HG02759 (cell line): ENCODE results near the gene MFRP.
"Not testable (repeated sequence)": the region's sequence is repeated elsewhere in the genome, so short reads cannot be mapped to it uniquely, and the experiment has no call there.

Experiments used
- ATAC-seq: cut with Tn5 transposase; IDR thresholded peaks from one replicate; pipeline ENCODE4 v1.9.1; 2021; ENCODE audit warnings: mild to moderate bottlenecking, moderate library complexity; ENCODE audit not compliant: unreplicated experiment

The MFRP gene

DNA sequence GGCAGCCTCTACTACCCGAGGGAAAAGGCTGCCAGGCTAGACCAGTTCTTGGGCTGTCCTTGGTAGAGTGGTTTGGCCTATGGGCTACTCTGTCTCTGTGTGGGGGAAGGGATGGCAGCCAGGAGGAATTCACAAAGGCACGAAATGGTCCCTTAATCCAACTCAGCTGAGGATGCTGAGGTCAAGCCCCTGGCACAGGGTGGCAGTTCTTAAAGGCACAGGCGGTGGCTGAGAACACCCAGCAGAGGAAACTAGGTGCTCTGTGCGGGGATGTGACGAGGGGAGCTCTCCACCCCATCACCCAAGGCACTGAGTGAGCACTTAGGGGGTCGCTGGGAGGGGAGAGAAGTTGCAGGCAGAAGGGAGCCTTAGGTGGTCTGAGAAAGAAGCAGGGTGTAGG is at the start of gene MFRP:
Gene MFRP, minus strand, starts transcription at position 101 of the 400 bp plus-strand sequence. CDS start 192 bp downstream, outside the sequence.
- no peak for ATAC-seq

DNA sequence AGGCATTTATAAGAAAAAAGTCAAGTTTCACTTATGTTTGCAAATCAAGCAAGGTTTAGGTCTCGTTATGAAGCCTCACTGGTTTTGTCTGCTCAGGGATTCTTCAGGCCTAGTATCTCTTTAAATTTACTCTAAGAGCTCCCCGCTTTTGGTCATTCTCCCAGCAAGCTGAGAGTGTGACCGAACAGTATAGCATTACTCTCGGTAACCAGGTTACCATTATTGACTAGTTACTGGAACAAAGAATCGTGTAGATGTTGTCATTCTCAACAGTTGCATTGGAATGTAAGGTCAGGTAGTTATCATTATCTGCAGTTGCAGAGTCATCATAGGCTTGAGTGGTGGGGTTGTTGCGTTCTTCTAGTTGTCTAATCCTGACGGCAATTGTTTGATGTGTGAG is 44.8 kb upstream of the MFRP start:
- no peak for ATAC-seq

DNA sequence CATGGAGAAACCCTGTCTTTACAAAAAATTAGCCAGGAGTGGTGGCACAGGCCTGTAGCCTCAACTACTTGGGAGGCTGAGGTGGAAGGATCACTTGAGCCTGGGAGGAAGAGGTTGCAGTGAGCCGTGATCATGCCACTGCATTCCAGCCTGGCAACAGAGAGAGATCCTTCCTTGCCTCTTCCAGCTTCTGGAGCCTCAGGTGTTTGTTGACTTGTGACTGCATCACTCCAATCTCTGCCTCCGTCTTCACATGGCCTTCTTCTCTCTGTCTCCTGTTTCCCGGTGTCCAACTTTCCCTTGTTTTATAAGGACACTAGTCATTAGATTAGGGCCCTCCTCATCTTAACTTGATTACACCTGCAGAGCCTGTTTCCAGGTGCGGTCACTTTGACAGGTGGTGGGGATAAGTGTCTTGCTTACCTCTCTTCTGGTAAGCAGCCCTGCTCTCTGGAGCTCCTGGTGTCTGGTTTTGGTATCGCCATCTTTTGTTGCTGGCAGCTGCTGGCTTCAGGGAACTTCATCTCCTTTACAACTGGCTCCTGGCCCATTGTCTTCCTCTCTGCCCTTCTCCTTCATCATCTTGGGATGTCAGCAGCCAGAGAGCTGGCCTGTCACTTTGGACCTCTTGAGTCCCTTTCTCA is 43.2 kb upstream of the MFRP start:
- ATAC-seq: no peak

DNA sequence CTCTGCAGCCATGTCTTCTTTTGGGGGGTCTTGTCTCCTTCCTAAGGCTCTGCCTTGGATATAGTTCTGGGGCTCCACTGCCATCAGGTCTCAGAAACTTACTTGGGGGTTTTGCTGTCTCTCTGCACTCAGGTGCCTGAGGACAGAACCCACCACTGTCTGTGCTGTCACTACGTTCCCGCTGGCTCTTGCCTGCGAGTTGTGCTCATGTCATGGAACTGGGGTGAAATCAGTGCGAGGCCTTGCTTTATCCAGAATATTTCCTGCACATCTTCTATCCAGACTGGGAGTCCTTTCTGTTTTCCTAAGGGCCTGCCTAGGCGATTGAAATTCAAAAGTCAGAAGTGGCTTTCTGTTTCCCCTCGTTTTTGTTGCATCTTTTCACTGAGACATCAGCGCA is 41.6 kb upstream of the MFRP start:
- no peak for ATAC-seq

DNA sequence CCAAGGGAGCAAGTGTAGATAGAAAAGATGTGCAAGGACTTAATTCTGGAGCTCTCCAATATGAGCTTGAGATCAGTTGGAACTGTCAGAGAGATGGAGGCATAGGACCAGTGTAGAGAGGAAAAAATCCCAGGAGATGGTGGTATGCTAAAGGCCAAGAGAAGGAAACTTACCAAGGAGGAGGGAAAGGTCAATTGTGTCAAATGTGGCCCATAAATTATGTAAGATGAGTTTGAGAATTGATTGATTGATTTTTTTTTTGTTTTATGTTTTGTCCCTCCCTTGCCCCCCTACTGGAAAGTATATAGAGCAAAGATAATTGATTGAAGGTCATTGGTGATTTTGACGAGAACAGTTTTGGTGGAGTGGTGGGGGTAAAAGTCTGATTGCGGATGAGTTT is 37.8 kb upstream of the MFRP start:
- no peak for ATAC-seq

DNA sequence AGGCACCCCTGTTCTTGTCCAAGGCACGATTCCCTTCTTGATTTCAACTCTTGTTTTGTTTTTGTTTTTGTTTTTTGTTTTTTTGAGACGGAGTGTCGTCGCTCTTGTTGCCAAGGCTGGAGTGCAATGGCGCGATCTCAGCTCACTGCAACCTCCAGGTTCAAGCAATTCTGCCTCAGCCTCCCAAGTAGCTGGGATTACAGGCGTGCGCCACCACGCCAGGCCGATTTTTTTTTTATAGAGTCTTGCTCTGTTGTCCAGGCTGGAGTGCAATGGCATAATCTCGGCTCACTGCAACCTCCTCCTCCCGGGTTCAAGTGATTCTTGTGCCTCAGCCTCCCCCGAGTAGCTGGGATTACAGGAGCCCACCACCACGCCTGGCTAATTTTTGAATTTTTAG is 36.0 kb upstream of the MFRP start:
- ATAC-seq: not testable (repeated sequence)

DNA sequence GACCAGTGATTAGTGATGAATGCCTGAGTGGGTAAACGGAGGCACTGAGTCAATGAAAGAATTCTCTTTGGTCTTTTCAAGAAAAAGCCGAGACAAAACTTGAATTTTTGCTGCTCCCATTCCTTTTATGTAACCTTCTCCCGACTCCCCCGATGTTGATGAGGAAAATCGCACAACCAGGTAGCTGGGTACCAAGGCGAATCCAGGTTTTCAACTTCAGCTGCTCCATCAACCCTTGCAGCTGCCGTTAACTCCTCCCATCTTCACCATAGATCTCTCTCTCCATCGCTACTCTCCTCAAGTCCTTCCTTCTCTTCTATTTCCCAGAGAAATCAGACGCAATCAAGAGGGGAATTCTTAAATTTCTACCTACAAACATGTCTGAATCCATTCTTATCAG is 35.6 kb upstream of the MFRP start:
- no peak for ATAC-seq

DNA sequence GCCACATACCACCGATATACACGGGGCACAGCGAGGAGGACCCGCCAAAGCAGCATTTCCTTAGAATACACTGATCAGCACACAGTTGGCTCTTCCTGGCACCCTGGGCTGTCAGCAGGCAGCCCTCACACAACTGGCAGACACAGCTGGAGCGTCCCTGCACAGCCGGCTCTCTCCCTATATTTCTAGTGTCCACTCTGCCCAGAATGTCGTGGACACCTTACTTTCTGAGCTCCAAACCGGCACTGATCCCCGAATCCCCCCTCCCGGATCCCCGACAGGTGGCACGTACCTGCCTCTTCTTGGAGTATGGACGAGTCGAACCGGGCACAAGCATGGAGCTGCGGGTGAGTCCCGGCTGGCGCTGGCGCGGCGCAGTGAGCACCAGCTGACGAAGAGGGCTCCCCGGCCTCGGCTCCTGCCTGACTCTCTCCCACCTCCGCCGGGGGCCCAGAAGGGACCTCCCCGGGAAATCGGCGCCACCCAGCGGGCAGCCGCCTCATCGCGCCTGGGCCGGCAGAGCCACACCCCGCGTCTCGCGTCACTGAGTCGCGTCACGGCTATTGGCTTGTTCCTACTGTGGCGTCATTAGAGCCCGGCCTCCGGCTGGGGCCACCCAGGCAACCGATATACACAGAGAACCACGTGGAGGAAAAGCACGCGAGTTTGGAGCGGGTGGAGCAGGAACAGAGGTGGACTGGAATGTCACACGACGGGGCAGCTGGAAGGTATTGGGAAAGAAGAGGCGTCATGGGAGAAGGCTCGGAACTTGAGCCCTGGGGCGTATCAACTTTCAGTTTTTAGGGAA is 34.9 kb upstream of the MFRP start, which contains the start of gene USP2:
Gene USP2, minus strand, starts transcription at position 510 of the 808 bp plus-strand sequence. CDS start 8,210 bp downstream, outside the sequence.
- ATAC-seq: peak; percentile 99

DNA sequence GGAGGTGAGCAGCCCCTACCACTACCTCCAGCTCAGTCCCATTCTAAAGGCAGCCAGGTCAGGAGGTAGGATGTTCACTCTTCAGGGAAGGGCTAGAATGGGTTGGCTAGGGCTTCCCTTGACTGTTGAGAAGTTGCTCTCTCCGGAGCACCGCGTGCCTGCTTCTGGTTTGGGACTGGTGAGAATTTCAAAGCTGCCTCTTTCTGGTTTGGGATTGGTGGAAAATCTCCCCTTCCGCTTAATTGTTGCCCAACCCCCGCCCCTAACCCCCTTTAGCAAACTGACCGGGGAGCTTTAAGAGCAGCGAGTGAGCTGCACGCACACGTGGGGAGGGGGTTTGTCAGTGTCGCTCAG is 34.3 kb upstream of the MFRP start:
- no peak for ATAC-seq

DNA sequence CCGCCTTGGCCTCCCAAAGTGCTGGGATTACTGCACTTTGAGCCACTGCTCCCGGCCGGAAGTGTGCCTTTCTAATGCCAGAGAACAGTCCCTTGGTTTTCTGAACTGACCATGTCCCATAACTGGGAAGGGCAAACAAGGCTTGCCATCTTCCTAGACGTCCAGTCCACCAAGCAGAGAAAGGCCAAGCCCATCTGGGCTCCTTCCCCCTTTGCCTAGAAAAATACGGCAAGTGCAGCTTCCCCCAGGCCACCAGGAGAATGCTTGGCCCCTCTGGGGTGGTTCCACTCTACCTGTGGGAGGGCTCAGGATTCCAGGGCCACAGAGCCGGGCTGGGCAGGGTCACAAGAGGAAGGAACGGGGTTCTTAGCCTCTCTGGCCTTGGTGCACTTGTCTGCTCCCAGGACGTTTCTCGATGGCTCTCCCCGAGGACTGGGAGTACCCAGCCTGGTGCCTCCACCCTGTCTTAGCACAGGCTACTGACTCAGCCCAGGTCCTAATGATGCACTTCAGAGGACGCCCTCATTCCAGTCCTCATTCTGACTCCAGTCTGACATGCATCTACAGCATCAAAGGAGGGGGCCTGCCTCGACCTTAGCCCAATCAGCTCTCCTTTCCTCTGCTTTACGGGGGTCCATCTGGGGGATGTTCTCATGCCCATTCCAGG is 33.8 kb upstream of the MFRP start:
- ATAC-seq: no peak

DNA sequence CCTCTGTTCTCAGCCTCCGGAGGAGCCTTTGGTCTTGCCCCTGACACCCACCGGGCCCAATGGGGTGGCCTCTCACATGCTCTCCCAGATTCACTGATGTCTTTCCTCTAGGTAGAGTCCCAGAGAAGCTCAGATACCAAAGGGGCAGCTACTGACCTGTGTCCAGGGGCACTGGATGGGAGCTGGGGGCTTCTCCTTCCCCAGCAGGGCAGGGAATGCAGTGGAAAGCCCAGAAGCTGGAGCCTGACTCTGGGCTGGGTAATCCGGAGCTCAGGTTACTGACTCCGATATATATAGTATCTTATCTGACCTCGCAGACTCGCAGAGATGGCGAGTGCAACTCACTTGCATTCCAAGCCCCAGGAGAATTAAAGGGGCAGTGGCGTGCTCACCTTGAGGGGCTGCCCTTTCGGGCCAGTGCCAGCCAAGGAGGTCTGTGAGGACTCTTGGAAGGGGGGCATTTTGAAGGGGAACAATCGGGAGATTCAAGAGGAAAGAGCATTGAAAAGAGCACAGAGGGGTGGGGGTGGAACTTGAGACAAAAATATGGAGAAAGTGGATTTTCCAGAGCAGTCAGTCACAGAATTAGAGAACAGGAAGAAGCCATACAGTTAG is 32.5 kb upstream of the MFRP start:
- no peak for ATAC-seq

DNA sequence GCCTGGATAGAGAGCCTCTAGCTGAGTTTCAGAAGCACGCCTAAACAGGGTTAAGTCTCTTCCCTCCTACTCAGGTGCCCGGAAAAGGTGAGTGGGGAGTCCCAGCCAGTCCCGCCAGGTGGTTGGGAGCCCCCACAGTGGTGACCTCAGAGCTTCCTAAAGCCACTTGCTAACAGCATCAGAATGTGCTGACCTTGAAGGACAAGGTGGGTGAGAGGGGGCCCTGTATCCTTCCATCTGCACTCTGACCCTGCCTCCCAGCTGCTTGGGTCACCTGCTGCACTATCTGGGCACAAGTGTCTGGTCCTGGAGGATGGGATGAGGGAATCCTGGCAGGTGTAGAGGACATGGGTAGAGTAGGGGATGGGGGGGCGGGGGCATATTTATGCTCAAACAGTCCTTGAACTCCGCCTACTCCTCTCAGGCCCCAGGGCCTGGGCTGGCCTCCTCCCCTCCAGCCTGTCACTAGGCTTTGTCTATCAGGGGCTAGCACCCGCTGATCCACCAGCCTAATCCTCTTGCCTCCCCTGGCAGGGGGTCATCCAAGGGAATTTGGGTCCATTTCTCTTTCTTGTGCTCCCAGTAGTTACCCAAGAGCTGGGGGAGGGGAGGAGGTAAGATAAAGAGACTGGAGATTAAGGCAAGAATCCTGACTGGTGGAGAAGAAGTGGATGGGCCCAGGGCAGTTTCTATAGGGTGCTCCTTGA is 31.6 kb upstream of the MFRP start:
- ATAC-seq: no peak

DNA sequence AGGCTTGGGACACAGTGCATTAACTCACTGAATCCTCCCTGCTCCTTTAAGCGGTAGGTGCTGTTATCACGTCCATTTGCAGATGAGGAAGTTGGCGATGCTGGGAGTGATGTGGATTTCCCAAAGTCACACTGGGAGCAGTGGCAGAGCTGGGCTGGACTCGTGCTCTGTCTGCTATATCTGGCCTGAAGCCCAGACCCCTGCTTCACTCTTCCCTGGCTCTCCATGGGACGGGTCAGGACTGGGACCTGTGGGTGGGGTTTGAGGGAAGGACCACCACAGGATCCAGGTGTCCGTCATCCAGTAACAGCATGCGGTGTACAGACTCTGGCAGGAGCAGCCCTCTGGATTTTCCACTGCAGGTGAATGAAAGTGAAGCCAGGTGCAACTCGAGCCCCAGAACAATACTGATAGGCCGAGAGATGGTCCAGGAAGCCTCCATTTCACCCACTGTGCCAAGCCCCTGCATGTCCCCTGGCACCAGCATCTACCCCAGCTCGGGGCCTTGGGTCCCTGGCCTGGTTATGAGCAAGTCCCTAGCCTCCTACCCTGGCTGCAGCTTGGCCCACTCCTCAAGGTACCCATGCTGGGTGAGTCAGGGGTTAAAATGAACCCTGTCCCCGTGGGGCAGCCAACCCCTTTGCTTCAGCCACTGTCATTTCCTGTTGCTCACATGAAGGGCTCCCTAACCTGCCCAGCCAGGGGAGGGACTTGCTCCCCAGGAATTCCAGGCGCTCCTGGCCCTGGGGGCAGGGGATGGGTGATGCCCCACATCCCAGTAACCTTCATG is 30.8 kb upstream of the MFRP start:
- ATAC-seq: no peak

DNA sequence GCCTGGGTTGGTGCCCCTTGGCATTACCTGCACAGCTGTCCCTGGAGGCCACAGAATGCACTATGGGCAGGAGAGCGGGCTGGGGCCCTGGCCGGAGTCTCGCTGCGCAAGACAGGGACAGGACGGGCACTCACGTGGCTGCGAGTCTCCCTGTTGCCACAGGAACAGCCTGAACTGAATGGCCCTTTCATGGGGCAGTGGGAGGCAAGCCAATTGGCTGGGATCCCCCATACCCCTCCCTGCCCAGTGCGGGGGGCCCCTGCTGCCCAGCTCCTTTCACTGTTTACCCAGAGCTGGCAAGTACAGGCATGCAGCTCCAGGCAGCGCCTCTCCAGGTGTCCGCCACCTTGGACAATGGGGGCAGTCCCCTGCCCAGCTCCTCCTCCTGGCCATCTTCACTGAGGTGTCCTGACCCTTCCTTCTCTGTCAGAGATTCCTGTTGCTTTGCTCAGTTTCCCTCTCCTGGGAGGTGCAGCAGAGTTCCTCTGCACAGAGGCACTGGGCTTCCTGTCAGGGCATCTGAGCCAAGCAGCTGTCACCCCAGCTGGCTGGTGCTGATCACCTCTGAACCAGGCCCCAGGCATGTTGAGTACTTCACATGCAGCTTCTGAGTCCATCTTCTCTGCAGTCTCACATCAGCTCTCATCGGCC is 29.8 kb upstream of the MFRP start:
- ATAC-seq: no peak

DNA sequence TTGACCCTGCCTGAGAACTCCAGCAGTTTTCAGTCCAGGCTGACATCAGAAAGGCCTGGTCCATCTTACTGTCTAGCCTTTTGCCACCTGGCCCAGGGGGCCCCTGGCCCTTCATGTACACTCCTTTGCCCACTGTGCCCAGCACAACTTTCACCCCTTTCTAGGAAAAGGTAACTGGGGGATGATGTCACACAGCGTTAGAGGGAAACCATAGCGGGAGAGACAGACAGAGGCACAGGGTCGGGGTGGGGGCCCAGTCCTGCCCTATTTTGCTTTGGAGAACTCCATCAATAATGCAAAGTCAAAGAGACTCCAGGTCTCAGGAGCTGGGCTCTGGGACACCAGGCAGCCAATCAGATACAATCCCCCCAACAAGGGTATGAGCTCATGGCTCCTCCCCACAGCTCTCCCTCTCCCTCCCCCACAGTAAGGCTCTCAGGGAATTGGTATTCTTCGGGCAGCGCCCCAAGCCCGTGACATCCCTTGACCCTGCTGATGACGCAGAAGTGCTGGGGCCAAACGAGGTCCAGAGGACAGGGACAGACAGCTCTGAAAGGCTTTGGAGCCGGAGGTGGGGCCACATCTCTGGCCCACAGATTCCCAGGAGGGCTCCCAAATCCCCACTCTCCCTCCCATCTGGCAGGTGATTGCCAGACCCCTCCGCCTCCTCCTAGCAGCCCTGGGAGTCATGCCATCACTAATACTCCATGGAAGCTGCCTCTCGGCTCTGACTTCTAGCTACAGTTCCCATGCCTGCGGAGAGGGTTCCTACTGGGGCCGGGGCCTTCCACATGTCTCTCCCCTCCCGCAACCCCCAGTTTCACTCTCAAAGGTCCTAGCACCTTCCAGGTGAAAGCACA is 29.1 kb upstream of the MFRP start:
- ATAC-seq: no peak

DNA sequence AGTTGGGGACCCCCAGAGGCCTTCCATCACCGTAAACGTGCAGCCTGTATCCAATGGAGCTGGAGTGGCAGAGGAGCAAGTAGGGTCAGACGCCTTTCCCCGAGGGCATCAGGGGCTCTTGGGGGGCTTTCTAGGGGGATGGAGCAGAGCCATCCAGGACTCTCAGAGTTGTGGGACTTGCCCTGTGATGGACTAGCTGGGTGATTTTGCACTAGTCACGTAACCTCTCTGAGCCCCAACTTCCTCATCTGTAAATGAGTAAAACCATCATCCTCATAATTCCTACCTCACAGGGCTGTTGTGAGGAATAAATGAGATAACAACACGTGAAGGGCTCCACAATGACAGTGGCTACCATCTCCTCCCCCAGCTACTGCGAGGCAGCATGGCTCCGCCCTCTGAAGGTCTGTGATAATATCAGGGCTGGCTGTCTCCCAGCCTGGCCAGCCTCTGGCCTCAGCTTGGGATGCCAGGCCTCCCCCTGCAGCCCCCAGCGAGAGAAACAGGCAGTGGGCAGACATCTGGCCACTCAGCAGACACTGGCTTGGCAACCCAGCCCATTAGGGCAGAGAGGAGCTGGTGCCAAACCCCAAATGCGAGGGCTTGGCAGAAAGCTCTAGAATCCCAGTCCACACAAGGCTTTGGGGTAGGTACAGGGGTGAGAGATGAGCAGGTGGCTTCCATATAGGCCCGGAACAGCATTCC is 28.3 kb upstream of the MFRP start:
- no peak for ATAC-seq

DNA sequence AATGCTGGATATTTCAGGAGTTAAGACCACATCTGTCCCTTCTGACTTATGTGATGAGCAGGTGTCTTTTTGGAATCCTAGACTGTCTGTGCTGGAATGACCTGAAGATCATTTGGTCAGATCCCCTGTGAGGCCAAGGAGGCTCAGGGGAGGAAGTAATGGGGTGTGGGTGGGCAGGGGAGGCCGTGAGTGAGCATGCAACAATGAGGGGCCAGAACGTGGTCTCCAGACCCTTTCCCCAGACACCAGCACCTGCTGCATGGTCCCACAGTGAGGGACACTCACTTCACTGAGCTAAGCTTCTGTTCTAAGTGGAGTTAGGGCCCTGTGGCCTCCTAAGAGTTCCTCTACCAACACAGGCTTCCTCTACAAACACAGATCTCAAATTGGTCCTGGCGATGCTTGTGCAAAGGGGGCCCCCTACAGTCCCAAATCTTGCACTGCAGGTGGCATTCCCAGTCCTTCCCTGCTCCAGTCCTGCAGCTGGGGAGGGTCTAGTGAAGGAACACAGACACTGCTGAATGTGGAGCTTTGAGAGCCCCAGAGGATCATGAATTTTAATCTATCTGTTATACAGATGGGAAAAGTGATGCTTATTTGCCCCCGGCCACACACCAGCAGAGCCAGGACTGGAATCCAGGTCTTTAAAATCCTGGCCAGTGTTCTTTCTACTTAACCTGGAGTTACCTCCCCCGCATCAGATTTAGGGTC is 27.6 kb upstream of the MFRP start:
- ATAC-seq: no peak
